Measurements from ENCODE around the gene CTTN.

CTTN gene

DNA sequence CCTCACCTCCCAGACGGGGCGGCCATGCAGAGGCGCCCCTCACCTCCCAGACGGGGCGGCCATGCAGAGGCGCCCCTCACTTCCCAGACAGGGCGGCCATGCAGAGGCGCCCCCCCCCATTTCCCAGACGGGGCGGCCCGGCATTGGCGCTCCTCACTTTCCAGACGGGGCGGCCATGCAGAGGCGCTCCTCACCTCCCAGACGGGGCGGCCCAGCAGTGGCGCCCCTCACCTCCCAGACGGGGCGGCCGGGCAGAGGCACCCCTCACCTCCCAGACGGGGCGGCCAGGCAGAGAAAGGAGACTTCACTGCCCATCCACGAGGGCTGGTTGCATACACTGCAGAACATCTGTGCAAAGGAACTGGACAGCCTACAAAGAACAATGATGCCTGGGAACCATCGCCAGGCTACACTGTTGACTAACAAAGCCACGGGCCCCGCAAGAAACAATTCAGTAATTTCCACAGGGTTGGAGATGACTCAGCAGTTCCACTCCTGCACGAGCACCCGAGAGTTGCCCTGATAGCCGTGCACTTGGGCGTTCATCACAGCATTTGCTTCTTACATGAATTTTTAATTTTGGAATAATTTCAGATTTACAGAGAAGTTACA, 58.7 kb downstream of the CTTN start:
- DNase-seq, result no peak

DNA sequence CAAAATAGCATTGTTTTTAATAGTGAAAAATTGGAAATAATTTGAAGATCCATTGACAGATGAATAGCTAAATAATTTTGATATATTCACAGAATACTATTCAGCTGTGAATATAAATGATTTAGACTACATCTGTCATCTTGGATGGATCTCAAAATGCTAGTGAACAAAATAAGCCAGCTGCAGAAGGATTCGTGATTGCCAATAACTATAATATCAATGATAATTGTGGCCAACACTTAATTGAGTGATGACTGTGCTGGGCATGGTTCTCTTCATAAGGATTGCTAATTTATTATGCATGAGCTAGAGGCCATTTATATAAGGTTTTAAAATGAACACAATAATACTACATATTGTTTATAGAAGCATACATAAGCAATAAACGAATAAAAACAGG, 60.4 kb downstream of the CTTN start:
- no peak for DNase-seq

DNA sequence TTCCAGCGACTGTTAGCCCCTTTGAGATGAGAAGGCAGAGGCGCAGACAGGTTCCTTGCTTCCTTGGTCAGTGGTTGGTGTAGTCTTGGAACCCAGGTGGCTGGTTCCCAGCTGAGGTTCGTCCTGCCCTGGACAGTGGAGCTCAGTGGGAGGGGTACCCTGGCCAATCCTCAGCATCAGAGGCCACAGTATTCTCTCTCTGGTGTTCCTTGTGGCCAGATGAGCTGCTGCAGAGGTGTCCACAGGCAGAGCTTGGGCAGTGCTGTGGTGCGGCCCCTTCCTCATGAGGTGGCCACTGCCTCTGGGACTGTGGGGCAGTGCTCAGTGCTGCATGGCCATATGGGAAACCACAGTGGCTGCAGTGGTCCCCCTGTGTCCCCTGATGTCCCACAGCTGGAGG, 61.8 kb downstream of the CTTN start:
- DNase-seq, result no peak

DNA sequence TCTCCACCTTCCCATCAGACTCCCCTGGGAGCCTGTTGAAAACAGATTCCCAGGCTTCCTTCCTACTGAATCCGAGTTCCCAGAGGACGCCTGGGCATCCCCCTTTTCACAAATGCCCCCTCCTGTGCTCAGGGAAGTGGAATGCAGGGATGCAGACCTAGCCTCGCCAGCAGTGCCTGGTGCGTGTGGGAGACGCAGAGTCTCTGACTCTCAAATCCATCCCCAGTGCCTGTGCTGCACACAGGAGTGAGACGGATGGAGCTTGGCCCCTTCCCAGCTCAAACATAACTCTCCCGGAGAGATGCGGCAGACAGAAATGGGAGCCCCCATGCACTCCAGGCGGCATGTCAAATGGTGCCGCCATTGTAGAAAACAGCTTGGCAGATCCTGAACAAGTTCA, 62.6 kb downstream of the CTTN start:
- no peak for DNase-seq

DNA sequence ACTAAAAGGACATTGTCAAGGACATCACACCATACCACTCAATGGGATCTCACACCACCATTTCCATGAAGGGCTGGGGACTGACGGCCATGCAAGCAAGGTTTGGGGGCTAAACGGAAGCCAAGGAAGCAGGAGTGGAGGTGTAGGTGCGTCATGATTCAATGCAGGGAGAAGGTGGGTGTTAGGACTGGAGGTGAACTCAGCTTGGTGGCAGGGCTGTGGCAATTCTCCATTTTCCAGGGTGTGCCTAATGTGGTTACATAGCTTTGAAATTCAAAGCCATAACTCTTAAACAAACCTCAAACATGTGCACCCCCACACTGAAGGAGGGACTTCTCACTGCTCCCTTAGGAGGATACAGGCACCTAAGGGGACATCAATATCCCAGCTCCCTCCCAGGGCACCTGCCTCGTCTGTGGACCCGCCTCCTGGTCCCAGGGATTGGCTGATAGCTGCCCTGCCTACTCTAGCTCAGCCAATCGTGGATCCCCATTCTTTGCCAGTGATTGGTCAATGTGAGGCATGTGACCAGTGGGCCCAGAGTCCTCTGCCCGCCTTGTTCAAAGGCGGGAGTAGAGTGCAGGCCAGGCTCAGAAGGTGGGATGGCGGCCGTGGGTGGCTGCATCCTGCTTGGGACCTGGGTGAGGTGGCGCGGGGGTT, 64.6 kb downstream of the CTTN start:
- no peak for DNase-seq

DNA sequence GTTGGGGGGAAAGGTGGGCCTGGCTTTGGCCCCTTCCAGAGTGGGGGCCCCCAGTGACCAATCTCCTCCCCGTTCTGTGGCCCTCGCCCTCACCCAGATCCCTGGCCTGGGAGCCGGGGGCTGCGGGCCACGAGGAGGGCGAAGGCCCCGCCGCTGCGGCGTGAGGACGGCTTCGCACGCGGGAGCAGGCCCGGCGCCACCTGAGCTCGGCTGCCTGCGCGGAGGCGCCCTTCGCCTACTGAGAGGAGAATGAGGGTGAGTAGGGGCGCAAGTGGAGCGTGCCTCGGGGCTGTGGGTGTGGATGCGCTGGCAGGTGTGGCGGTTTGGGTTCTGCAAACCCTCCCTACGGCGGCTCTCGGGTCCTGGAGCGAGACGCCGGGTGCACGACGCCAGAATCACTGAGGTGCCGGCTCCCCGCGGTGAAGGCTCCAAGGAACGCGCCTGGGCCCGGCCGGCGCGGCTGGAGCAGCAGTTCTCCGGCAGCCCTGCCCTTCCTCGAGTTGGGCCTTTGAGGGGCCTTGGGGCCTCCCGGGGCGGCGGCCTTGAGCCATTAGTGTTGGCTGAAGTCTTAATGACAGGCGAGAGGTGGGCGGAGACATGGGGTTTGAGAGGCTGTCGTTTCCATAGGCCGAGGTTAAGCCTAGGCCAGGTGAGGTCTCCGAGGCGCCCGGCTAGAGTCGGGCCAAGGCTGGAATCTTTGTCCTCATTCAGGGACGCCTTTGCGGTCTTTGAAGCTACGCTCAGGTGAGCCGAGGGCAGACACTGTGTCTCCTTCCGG, 65.3 kb downstream of the CTTN start:
- no peak for DNase-seq

DNA sequence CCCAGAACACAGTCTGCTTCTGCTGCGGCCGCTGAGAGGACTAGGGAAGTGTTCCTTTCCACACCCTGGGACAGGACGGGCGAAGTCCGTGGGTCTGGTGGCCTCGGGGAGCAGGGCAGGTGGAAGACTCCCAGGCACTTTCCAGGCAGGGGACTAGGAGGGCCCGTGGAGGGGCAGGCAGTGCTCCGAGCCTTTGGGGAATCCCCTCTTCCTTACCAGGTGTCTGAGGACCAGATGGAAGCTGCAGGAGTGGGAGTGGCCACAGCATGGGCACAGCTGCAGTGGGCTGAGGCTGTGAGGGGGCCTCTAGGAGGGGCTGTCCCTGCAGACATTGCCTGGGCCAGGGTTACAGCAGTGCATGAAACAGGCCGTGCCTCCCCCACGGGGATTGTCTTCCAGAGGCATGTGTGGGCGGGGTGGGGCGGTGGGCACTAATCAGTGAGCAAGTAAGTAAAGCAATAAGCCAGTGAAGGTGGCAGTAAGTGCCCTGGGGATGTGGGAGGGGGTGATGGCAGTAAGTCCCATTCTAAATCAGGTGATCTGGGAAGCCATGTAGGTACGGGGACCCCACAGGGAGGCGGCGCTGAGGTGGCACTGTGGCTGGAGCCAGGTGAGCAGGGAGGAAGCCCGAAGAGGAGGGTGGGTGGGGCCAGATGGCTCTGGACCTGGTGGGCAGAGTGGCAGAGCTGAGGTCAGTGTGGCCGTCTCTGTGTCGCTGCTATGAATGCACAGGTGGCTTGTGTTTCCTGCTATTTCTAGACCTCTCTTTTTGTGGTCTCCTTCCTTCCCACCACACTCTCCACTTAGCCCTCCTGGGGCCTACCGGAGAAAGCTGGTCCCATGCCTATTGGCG, 66.4 kb downstream of the CTTN start:
- DNase-seq, result no peak

DNA sequence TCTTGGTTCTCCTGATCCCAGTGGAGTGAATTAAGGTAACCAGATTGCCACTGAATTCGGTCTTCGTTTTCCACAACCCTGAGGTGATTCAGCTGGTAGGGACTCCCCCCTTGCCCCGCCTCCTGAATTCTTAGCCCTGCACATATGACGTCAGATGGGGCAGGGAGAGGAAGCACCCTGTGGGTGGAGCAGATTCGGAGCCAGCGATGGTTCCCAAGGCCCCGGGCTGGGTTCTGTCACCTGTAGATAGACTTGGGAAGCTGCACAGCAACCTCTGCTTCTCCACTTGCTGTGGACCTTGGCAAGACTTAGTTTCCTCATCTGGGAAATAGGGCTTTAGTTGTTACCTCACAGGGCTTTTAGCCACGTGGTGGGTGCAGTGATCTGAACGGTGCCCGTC, 67.8 kb downstream of the CTTN start:
- DNase-seq, result no peak

DNA sequence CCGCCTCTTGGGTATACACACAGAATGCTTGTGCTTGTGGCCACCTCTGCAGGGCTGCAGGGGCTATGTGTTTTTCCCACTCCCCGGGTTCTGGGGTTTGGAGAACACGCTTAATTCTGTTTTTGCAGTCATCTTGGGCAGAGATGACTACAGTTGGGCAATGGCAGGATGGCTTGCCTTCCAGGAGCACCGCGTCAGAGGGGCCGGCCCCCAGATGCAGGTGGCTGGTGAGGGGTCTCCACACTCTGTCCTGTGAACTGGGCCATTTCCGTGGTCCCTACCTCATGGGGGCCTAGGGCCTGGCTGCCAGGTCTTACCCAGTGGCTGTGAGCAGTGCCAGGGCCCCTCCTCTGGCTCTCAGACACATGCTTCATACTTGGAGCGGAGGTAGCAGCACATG, 68.3 kb downstream of the CTTN start:
- no peak for DNase-seq

DNA sequence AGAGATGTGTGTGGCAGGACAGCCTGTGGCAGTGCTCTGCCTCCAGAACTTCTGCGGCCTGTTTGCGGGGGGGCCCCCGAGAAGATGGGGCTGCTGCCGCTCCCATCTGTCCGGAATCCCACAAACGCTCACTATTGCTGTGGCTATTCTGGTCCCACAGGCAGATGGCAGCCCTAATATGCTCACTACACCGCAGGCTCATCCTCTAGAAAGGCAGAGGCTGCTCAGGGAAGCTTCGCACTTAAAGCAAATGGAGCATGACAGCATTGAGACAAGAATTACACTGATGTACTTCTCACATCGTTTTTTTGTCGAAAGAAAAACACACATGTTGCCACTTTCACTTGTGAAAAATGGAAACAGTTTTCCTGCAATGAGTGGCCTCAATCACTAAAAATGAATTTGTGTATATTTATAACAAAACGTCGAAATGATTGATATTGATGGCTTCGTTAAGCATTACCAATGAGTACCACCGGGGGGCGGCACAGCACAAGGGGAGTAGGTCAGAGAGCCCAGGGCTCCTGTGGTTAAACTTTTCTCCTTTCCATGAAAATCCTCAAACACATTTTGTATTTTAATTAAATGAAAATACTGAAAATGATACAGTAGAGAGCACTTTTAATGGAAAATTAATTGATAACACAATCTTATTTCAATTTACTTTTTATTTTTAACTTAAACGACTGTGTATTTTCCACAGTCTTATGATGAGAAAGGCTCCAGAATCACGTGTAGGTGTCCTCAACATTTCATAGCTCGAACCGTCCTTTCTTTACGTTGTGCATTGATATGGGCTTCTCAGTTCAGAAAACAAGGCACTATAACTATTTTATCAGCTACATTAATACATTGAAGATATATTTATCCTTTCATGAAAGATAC, 69.1 kb downstream of the CTTN start:
- peak; percentile 71 for DNase-seq

DNA sequence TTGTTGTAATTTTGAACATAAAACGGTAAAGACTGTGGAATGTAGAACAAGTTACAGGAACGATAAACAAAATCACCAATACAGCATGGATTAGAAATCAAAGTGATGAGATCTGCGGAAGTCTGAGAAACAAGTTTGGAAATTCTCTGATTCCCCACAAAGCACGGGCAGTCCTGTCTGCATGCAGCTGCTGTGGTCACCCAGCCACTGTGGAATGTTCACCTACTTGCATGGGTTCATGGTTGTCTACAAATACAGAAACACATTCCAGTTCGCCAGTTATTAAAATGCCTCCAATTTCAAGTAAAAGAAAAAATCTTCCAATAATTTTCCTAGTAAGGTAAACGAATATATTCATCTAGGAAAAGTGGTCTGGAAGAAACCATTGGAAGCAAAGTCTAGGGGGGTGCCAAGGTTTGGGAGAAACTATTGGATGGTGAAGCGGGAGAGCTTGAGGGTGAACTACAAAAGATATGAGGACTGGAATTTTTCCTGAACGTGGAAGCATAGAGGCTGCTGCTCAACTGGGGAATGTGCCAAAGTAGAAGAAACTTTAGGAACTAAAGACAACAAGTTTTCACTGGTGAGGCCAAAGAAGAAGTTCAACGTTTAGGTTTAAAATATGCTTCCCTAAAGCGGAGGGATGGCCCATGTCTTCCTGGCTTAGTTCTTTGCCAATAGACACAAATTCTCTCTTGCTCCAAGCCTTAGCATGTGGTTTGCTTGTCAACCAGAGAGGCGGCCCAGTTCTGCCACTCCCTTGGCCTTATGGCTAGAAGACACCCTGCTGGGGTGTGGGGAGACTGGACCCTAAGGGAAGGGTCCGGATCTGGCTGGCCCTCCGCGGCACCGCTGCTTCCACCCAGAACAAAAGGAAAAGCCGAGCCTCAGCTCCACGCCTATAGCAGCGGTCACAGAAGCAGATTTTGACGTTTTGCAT, 70.2 kb downstream of the CTTN start:
- no peak for DNase-seq

DNA sequence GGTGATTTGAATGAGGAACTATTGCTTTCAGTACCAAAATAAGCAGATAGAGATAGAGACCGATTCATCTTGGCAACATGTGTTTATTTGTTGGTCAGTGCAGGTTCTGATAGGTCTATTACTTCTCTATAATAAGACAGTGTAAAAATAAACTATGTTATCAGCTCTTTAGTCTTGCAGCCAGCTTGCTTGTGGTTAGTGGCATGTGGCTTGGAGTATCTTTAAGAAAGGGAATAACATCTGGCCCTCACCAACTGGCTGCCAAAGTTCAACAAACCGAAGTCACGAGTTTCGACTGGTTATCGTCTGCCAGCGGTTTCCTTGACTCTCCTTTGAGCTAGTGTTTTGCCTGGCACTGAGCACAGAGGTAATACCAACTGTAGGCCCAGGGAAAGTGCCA, 71.8 kb downstream of the CTTN start:
- no peak for DNase-seq

DNA sequence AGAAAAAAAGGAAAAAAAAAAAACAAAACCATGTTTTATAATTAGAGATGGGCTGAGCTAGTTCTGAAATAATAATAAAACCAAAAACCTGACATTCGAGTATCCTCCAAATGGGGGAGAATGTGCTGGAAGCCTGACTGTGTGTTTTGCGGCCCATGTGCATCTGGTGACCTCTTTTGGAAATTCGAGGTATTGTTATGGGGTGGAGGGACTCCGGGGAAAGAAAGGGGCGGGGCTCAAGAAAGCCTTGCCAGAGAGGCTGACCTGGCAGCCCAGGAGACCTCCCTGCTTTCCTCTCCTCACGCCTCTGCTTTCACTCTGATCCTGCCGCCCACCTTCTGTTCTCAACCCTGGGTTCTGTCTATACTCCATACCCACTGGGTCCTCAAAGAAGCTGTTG, 72.9 kb downstream of the CTTN start:
- no peak for DNase-seq

DNA sequence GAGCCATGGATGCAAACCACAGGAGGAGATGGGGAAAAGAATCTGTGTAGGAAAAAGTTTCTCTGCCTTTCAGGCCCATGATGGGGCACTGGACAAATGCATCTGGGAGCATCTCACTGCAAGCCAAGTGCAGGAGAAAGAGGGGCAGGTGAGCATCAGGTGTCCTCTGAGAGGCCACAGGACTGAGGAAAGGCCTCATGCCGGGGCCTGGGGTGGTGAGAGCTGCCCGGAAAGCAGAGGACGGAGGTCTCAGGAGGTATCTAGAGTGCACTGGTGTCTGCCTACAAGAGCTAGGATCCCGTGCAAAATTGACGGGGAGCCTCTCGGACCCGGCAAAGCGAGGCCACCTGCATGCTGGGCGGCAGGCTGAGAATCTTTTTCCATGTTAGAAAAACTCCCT, 73.9 kb downstream of the CTTN start:
- DNase-seq, result no peak

DNA sequence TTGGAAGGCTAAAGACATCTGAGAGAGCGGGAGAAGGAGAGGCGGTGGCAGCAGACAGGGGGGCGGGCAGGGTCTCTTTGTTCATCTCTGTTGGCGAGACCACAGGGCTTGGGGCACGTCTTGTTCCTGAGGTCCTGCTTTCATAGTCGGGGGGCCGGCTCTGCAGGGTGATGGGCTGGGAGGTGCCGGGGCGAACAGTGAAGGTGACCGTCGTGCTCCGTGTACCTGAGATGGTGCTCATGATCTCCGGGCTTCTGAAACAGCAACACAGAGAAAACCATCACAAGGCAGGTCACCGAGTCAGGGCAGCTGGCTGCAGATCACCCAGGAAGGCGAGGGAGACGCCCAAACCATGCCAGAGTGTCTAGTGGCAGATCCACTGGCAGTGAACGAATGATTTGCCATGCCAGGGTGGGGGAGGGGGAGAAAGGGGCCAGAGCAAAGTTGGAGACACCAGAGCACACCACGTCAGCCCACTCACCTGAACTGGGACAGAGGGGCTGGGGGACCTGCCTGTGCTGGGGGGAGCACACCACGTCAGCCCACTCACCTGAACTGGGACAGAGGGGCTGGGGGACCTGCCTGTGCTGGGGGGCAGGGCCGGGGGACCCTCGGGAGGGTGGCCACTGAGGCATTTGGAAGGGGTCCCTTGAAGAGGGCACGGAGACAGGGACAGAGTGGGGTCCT, 75.0 kb downstream of the CTTN start:
- no peak for DNase-seq

DNA sequence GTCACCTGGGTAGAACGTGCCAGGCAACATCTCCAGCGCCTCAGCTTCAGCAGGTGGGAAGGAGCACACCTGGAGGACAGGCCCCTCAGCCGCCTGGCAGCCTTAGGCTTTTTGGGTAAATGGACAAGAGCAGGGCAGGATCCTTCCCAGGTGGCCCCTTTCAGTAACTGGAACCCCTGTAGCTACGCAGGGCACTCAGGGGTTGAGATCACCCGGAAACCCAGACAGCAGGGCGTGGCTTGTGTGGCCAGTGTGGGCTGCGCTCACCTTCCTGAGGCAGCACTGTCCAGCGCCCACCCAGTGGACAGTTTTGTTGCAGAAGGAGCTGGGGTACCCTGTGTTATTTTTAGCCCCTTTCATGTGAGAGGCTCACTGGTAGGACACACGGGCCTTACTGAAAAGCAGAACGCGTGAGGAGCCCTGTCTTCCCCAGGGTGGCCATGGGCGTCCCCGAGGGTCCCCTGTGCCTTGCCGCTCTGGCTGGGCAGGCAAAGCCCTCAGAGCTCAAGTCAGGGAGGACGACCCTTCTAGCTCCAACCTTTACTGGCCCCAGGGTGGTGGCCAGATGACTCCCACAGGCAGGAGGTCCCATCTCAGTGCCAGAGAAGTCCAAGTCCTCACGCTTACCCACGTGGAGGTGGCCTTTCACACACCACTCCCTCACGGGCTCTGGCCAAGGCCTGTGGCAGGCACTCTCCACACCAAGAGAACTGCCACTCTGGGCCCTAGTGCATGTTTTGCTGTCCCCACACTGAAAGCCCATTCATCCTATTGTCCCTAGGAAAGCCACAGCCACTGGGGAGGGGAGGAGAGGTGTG, 75.8 kb downstream of the CTTN start:
- DNase-seq, result no peak

DNA sequence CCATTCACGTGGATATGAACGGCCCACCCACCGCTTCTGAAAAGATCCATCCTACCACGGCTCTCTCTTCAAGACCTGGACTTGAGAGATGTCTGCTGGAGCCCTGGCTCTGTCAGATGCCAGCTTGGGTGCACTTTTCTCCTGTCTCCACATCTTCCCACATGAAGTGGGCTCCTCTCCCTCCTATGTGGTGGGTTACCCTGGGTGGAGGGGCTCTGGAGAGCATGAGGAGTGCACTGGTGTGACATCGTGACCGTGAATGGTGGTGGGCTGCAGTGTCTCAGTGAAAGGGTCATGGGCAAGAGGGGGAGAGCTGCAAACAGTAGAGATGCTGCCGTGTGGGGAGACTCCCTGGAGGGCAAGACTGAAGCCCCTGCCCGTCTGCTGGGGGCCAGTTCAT, 76.4 kb downstream of the CTTN start:
- no peak for DNase-seq

DNA sequence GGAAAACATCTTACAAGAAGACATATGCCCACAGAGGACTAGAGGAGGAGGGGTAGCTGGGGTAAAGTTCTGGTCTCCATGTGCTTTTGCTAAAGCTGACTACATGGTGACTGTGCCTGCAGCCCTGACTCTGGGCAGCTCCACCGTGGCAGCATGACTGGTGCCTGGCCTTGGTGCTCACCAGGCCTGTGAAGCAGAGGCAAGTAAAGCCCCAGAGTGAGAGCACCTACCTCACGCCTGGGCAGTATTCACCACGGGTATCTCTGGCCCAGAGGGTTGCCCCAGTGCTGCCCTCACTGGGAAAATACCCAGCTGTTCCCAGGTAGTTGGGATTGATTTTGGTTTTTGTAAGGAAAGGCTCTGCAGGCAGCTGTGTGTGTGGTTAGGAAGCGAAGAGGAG, 78.3 kb downstream of the CTTN start:
- no peak for DNase-seq

DNA sequence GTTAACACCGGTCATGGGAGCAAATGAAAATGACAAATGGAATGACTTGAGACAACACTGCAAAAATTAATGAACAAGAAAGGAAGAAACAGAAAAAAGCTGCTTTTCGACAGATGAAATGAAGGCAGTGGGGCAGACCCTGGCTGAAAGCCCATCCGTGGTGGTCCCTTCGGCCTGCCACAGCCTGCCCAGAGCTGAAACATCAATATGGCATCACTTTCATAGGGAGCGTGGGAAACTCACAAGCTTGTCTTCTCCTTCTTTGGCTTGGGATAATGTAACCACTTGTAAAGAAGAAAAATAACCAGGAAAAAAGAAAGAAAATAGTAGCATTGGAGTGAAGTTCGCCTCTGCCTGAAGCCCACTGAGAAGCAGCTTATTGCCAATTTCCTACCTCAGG, 78.8 kb downstream of the CTTN start:
- peak; percentile 83 for DNase-seq

DNA sequence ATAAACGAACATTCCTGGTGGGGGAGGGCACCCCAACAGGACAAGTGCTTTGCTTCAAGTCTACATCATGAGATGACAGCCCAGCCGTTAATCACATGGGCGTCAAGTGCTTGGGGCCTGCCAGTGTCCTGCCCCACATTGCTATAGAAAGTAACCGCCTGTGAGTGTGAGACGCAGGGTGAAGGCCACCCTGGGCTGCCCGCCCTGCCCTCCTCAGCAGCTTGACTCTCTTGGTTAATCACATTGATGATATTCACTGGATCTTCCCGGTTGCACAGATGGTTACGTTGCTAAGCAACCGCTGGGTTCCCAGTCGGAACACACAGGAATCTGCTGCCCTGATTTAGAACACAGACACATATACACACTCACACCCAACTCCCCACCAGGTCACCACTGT, 79.3 kb downstream of the CTTN start:
- DNase-seq, result peak; percentile 89
